Measurements from ENCODE around the gene ST6GALNAC2.

The ST6GALNAC2 gene

DNA sequence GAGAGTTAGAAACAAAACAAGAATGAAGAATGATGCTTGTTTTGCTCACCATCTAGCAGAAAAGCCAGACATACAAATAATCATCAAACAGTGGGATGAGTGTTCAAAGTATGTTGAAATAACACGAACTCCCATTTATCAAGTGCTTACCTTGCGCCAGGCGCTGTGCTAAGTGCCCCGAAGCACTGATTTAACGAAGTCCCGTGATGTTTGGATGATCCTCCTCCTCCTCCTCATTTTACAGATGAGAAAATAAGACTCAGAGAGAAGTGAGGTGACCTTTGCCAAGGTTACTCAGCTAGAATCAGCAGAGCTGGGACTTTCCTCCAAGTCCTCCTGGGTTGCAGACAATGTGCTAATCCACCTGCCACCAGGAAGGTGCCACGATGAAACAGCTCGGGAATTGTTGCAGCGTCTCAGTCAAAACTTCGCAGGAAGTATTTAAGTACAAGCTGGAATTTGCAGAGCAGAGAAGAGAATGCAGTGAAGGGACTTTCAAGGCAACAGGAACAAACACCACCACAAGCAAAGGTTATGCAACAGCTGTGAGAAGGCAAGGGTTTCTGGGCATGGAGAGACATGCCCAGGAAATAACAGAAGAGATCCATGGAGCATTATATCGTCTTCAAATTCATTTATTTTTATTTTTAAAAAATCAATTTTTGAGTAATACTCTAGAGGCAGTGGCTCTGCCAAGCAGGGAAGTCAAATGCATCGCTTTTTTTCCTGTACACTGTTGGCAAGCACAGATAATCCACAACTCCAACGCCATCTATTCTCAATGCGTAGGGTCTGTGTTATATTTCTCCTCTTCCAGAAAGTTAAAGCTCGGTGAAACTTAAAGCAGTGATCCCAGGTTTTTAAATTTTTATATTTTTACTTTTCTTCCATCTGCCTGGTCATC lies 34.7 kb downstream of the ST6GALNAC2 start:
- H3K4me3 ChIP-seq (ENCODE audit: extremely low read depth, insufficient read depth, low read length, poor library complexity, severe bottlenecking), result no peak overlapping the region
- 74 to 87% methylated on average over 7 to 14 of the region's 15 CpGs for WGBS, 2 experiments (ENCODE audit: insufficient coverage in 2 of 2)
- H3K9me3 ChIP-seq (ENCODE audit: control insufficient read depth, low read length), result no peaks in the 10 kb centered on the region
- no peaks in the 10 kb centered on the region for H3K36me3 ChIP-seq (ENCODE audit: control insufficient read depth, insufficient read depth, low read length)
- H3K27ac ChIP-seq (ENCODE audit: low read depth, low read length, severe bottlenecking), result peak overlapping the region; percentile 26
- H3K4me1 ChIP-seq (ENCODE audit: control insufficient read depth, insufficient read depth, low read length, poor library complexity, severe bottlenecking), result peaks cover 35% of the 10 kb centered on the region

GRCh38 chr17:76549539-76549938 lies 36.1 kb downstream of the ST6GALNAC2 start:
- H3K4me3 ChIP-seq (ENCODE audit: extremely low read depth, insufficient read depth, low read length, poor library complexity, severe bottlenecking), result no peak overlapping the region
- H3K27ac ChIP-seq (ENCODE audit: low read depth, low read length, severe bottlenecking), result no peak overlapping the region
- 90 to 91% methylated on average over 4 to 5 of the region's 7 CpGs for WGBS, 2 experiments (ENCODE audit: insufficient coverage in 2 of 2)
- peaks cover 48% of the 10 kb centered on the region for H3K4me1 ChIP-seq (ENCODE audit: control insufficient read depth, insufficient read depth, low read length, poor library complexity, severe bottlenecking)
- H3K36me3 ChIP-seq (ENCODE audit: control insufficient read depth, insufficient read depth, low read length), result no peaks in the 10 kb centered on the region
- no peaks in the 10 kb centered on the region for H3K9me3 ChIP-seq (ENCODE audit: control insufficient read depth, low read length)

DNA sequence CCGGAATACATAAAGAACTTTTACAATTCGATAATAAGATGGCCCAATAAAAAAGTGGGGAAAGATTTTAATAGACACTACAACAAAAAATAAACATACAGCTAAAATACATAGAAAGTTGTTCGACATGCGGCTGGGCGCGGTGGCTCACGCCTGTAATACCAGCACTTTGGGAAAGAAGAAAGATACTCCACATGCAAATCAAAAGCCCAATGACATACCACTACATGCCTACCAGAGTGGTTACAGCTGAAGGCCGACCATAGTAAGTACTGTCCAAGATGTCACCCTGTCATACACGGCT lies 36.5 kb downstream of the ST6GALNAC2 start:
- H3K27ac ChIP-seq (ENCODE audit: low read depth, low read length, severe bottlenecking), result no peak overlapping the region
- 91 to 96% methylated on average over 5 to 6 of the region's 9 CpGs for WGBS, 2 experiments (ENCODE audit: insufficient coverage in 2 of 2)
- no peak overlapping the region for H3K4me3 ChIP-seq (ENCODE audit: extremely low read depth, insufficient read depth, low read length, poor library complexity, severe bottlenecking)
- H3K36me3 ChIP-seq (ENCODE audit: control insufficient read depth, insufficient read depth, low read length), result no peaks in the 10 kb centered on the region
- H3K9me3 ChIP-seq (ENCODE audit: control insufficient read depth, low read length), result no peaks in the 10 kb centered on the region
- H3K4me1 ChIP-seq (ENCODE audit: control insufficient read depth, insufficient read depth, low read length, poor library complexity, severe bottlenecking), result peaks cover 51% of the 10 kb centered on the region

GRCh38 chr17:76548378-76549214 lies 37.1 kb downstream of the ST6GALNAC2 start:
- Histone ChIP-seq H3K4me1 (ENCODE audit: control insufficient read depth, insufficient read depth, low read length, poor library complexity, severe bottlenecking) (peaks cover 56% of the 10 kb centered on the region), H3K36me3 (ENCODE audit: control insufficient read depth, insufficient read depth, low read length) (no peaks in the 10 kb centered on the region), H3K4me3 (ENCODE audit: extremely low read depth, insufficient read depth, low read length, poor library complexity, severe bottlenecking) (no peak overlapping the region), H3K27ac (ENCODE audit: low read depth, low read length, severe bottlenecking) (no peak overlapping the region), H3K9me3 (ENCODE audit: control insufficient read depth, low read length) (no peaks in the 10 kb centered on the region)
- 85 to 92% methylated on average over 7 of the region's 9 CpGs for WGBS, 2 experiments (ENCODE audit: insufficient coverage in 2 of 2)

DNA sequence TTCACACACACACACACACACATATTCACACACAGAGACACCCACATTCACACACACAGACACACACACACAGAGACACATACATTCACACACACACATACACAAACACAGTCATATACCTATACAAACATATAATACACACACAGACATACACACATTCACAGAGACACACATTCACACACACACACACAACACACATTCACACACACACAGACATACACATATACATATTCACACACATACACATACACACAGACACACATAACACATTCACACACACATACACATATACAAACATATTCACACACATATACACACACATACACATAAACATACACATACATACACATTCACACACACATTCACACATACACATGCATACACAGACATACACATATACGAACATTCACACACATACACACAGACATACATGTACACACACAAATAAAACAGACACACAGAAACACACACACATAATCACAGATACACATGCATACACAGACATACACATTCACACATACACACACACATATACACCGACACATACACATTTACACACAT lies 37.9 kb downstream of the ST6GALNAC2 start:
- Histone ChIP-seq H3K4me3 (ENCODE audit: extremely low read depth, insufficient read depth, low read length, poor library complexity, severe bottlenecking) (no peak overlapping the region), H3K9me3 (ENCODE audit: control insufficient read depth, low read length) (no peaks in the 10 kb centered on the region), H3K4me1 (ENCODE audit: control insufficient read depth, insufficient read depth, low read length, poor library complexity, severe bottlenecking) (peaks cover 59% of the 10 kb centered on the region), H3K27ac (ENCODE audit: low read depth, low read length, severe bottlenecking) (no peak overlapping the region), H3K36me3 (ENCODE audit: control insufficient read depth, insufficient read depth, low read length) (no peaks in the 10 kb centered on the region)
- 62 to 76% methylated on average over 2 of the region's 2 CpGs for WGBS, 2 experiments (ENCODE audit: insufficient coverage in 2 of 2)

DNA sequence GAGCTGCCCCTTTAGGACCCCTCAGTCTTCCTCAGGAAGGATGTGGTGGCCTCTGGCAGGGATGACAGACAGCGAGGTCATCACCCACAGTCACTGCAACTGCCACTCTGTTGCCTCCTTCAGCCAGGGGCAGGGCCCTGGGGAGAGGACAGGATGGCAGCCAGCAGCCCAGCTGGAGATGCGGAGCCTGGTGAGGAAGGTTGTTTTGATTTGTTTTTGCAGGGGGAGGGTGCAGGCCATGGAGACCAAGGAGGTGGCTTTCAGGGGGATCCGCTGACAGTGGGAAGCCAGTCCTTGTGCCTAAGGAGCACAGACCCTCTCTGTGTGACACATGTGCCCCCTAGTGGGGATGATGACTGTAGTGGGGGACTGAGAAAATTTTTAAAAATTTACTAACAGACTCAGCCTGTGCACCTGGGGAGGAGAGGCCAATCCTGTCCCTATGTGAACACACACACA lies 38.4 kb downstream of the ST6GALNAC2 start:
- H3K9me3 ChIP-seq (ENCODE audit: control insufficient read depth, low read length), result no peaks in the 10 kb centered on the region
- 21 to 48% methylated on average over 1 to 2 of the region's 3 CpGs for WGBS, 2 experiments (ENCODE audit: insufficient coverage in 2 of 2)

GRCh38 chr17:76546556-76547182 lies 39.0 kb downstream of the ST6GALNAC2 start:
- 79 to 87% methylated on average over 6 to 8 of the region's 11 CpGs for WGBS, 2 experiments (ENCODE audit: insufficient coverage in 2 of 2)
- Histone ChIP-seq H3K27ac (ENCODE audit: low read depth, low read length, severe bottlenecking) (no peak overlapping the region), H3K4me3 (ENCODE audit: extremely low read depth, insufficient read depth, low read length, poor library complexity, severe bottlenecking) (no peak overlapping the region), H3K36me3 (ENCODE audit: control insufficient read depth, insufficient read depth, low read length) (no peaks in the 10 kb centered on the region), H3K9me3 (ENCODE audit: control insufficient read depth, low read length) (no peaks in the 10 kb centered on the region), H3K4me1 (ENCODE audit: control insufficient read depth, insufficient read depth, low read length, poor library complexity, severe bottlenecking) (peaks cover 57% of the 10 kb centered on the region)

More for the DNA sequence above, 38.4 kb downstream of the ST6GALNAC2 start:
- Histone ChIP-seq H3K4me3 (ENCODE audit: extremely low read depth, insufficient read depth, low read length, poor library complexity, severe bottlenecking) (no peak overlapping the region), H3K27ac (ENCODE audit: low read depth, low read length, severe bottlenecking) (no peak overlapping the region), H3K4me1 (ENCODE audit: control insufficient read depth, insufficient read depth, low read length, poor library complexity, severe bottlenecking) (peaks cover 59% of the 10 kb centered on the region), H3K36me3 (ENCODE audit: control insufficient read depth, insufficient read depth, low read length) (no peaks in the 10 kb centered on the region)

DNA sequence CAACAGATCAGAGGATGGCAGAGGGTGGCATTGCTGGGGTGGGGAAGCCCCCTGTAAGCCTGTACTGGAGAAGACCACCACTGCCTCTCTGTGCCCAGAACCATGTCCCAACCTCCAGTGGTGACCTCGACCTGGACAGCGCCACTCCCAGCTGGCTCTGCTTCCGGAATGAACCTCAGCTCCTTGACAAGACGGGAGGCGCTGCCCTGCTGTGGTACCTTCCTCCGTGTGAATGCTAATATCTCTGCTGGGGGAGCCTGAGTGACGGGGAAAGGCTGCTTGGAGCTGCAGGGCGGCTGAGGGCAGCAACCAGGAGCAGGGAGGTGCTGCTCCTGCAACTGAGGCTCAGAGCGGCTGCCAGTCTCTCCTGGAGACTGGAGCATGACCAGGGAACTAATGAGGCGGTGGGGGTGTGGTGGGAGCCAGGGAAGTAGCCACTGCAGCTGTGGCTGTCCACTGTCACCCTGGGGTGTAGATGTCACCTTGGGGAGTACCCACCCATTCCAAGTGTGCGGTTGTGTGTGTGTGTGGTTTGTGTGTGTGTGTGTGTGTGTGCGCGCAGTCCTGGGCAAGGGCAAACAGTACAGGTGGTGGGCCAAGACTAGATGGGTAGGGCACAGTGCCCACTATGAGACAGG lies 39.6 kb downstream of the ST6GALNAC2 start:
- no peak overlapping the region for H3K4me3 ChIP-seq (ENCODE audit: extremely low read depth, insufficient read depth, low read length, poor library complexity, severe bottlenecking)
- no peaks in the 10 kb centered on the region for H3K36me3 ChIP-seq (ENCODE audit: control insufficient read depth, insufficient read depth, low read length)
- H3K27ac ChIP-seq (ENCODE audit: low read depth, low read length, severe bottlenecking), result no peak overlapping the region
- no peaks in the 10 kb centered on the region for H3K9me3 ChIP-seq (ENCODE audit: control insufficient read depth, low read length)
- 69 to 80% methylated on average over 11 to 12 of the region's 13 CpGs for WGBS, 2 experiments (ENCODE audit: insufficient coverage in 2 of 2)
- peaks cover 57% of the 10 kb centered on the region for H3K4me1 ChIP-seq (ENCODE audit: control insufficient read depth, insufficient read depth, low read length, poor library complexity, severe bottlenecking)

GRCh38 chr17:76544546-76545365 lies 40.9 kb downstream of the ST6GALNAC2 start:
- H3K4me3 ChIP-seq (ENCODE audit: extremely low read depth, insufficient read depth, low read length, poor library complexity, severe bottlenecking), result no peak overlapping the region
- H3K4me1 ChIP-seq (ENCODE audit: control insufficient read depth, insufficient read depth, low read length, poor library complexity, severe bottlenecking), result peaks cover 59% of the 10 kb centered on the region
- H3K36me3 ChIP-seq (ENCODE audit: control insufficient read depth, insufficient read depth, low read length), result no peaks in the 10 kb centered on the region
- WGBS, 2 experiments (ENCODE audit: insufficient coverage in 2 of 2), result 60 to 76% methylated on average over 11 to 23 of the region's 24 CpGs
- peak overlapping the region; percentile 58 for H3K27ac ChIP-seq (ENCODE audit: low read depth, low read length, severe bottlenecking)
- no peaks in the 10 kb centered on the region for H3K9me3 ChIP-seq (ENCODE audit: control insufficient read depth, low read length)
